ENCODE data around the gene NEGR1.

- TF ChIP-seq CTCF (IDR thresholded peaks at IDR 0.05; ENCODE audit: low read depth, low read length): no peak
- no peak for TF ChIP-seq EZH2phosphoT487 (IDR thresholded peaks at IDR 0.05; ENCODE audit: low read depth)
Measured at GRCh38 chr1:71967670-71968069, 314.7 kb downstream of the NEGR1 start.
